OCI-LY7 (cell line): Measurements from ENCODE around the gene ACKR2. TPM values are rescaled to one million over a fixed set of nuclear protein-coding genes. Genes with fewer than 3 reads are reported as not detected.

ENCODE experiments used
- BruUV-seq: library from RNA; stranded (reverse); fragments of 400-500 nt; replicated peaks from 2 replicates; lab custom pipeline; 2021; lab: Mats Ljungman, UMichigan
- CTCF ChIA-PET: fragments of 300-600 bp; sonication (Branson Sonifier 250); formaldehyde crosslinking; loops from one replicate; lab custom pipeline; 2022; ENCODE audit warnings: antibody characterized with exemption; ENCODE audit not compliant: unreplicated experiment; lab: Charles Lee
- POLR2A ChIA-PET: fragments of 300-600 bp; sonication (Branson Sonifier 250); formaldehyde crosslinking; loops from one replicate; lab custom pipeline; 2022; ENCODE audit warnings: antibody characterized with exemption; lab: Charles Lee
- DNase-seq: peaks from one replicate; pipeline ENCODE4 v3.0.0-alpha.2; 2015; ENCODE audit warnings: low spot score
- H2AFZ ChIP-seq: fragments of 200-600 bp; sonication (generic), shearing (Covaris generic); 2 replicates; pipeline ENCODE4 v1.6.1; 2014; ENCODE audit warnings: mild to moderate bottlenecking, antibody characterized with exemption, low read length, moderate library complexity
- H3K27ac ChIP-seq: fragments of 200-600 bp; sonication (generic); 2 replicates; pipeline ENCODE4 v1.5.1; 2014; ENCODE audit warnings: mixed run types, low read depth, mild to moderate bottlenecking, moderate library complexity, low read length, inconsistent platforms; ENCODE audit not compliant: poor library complexity, severe bottlenecking
- H3K36me3 ChIP-seq: fragments of 200-600 bp; sonication (generic); 2 replicates; pipeline ENCODE4 v1.6.1; 2014; ENCODE audit warnings: mild to moderate bottlenecking, antibody characterized with exemption, low read length, moderate library complexity, mixed read lengths; ENCODE audit not compliant: insufficient read depth
- H3K4me1 ChIP-seq: fragments of 200-600 bp; sonication (generic); 2 replicates; pipeline ENCODE4 v1.5.1; 2014; ENCODE audit warnings: mild to moderate bottlenecking, low read length; ENCODE audit not compliant: insufficient read depth, poor library complexity, severe bottlenecking
- H3K4me2 ChIP-seq: fragments of 200-600 bp; sonication (generic); 2 replicates; pipeline ENCODE4 v1.6.1; 2014; ENCODE audit warnings: mild to moderate bottlenecking, low read length
- H3K4me3 ChIP-seq: fragments of 200-600 bp; sonication (generic); 2 replicates; pipeline ENCODE4 v1.5.1; 2014; ENCODE audit warnings: mild to moderate bottlenecking, low read depth, low read length; ENCODE audit not compliant: poor library complexity, severe bottlenecking
- H3K79me2 ChIP-seq: fragments of 200-600 bp; sonication (generic); 2 replicates; pipeline ENCODE4 v1.6.1; 2016; ENCODE audit warnings: low read depth, mild to moderate bottlenecking, low read length, moderate library complexity, mixed read lengths; ENCODE audit not compliant: insufficient read depth
- H3K9me2 ChIP-seq: fragments of 200-600 bp; sonication (generic); 2 replicates; pipeline ENCODE4 v1.6.1; 2016; ENCODE audit warnings: mild to moderate bottlenecking, low read length, mixed read lengths; ENCODE audit not compliant: insufficient read depth
- H3K9me3 ChIP-seq: fragments of 200-600 bp; sonication (generic); 2 replicates; pipeline ENCODE4 v1.6.1; 2014; ENCODE audit warnings: mild to moderate bottlenecking, mixed run types, low read length, mixed read lengths
- H4K20me1 ChIP-seq: fragments of 200-600 bp; sonication (generic); 2 replicates; pipeline ENCODE4 v1.6.1; 2014; ENCODE audit warnings: mild to moderate bottlenecking, antibody characterized with exemption, low read length, moderate library complexity, mixed read lengths; ENCODE audit not compliant: insufficient read depth
- CTCF ChIP-seq: fragments of 200-600 bp; sonication (generic); conservative IDR thresholded peaks from 2 replicates; pipeline ENCODE4 v1.5.1; 2014; ENCODE audit warnings: mild to moderate bottlenecking, antibody characterized with exemption, low read length, moderate library complexity, mixed read lengths
- EZH2phosphoT487 ChIP-seq: fragments of 200-600 bp; sonication (generic); IDR thresholded peaks from 2 replicates; pipeline ENCODE4 v1.6.1; 2018; ENCODE audit warnings: low read depth, borderline replicate concordance, mild to moderate bottlenecking, mixed run types, antibody characterized with exemption, low read length, moderate library complexity, mixed read lengths
- intact Hi-C: fragments of 100-400 bp; cut with micrococcal nuclease; formaldehyde crosslinking; loops from one replicate; pipeline ENCODE4 v1.10.0; 2022; ENCODE audit not compliant: unreplicated experiment
- total RNA-seq, 2 experiments: library from RNA; depleted of rRNA in 1 of 2; stranded (reverse); fragments of >200 nt in 1 of 2; shearing (Covaris generic) in 1 of 2; gene quantifications; 2 replicates each; pipeline ENCODE4 v1.2.3, GENCODE V29; 2014 to 2022

The ACKR2 gene
- total RNA-seq, 2 experiments from 2014 or later, result 2.9 TPM; not detected in 1

- no peak for DNase-seq
- H3K4me1 ChIP-seq, result no peaks in the 10 kb centered on the region
- no peaks in the 10 kb centered on the region for H3K79me2 ChIP-seq
- no peak overlapping the region for H3K4me2 ChIP-seq
- H3K27ac ChIP-seq, result no peak overlapping the region
- no peaks in the 10 kb centered on the region for H3K9me2 ChIP-seq
- ChIA-PET CTCF (interaction anchor here (1.0 kb wide), 1 partner anchor 15 kb away, joined by 4 read pairs; no protein-coding TSS in a partner anchor), POLR2A (interaction anchor here (0.5 kb wide), 1 partner anchor 1754 kb away, joined by 3 read pairs; no protein-coding TSS in a partner anchor)
- no peak for TF ChIP-seq CTCF
- intact Hi-C loops, result no loop called here
- H2AFZ ChIP-seq, result no peak overlapping the region
- H4K20me1 ChIP-seq, result no peaks in the 10 kb centered on the region
- no TSS peak for BruUV-seq
- H3K4me3 ChIP-seq, result no peak overlapping the region
- no peaks in the 10 kb centered on the region for H3K9me3 ChIP-seq
- H3K36me3 ChIP-seq, result no peaks in the 10 kb centered on the region
Measured at GRCh38 chr3:42829083-42829627, 19.9 kb downstream of the ACKR2 start.

GRCh38 chr3:42829628-42830436 lies 20.6 kb downstream of the ACKR2 start:
- BruUV-seq, result no TSS peak
- H3K4me3 ChIP-seq, result no peak overlapping the region
- H3K4me1 ChIP-seq, result no peaks in the 10 kb centered on the region
- ChIA-PET CTCF (interaction anchor here (1.0 kb wide), 1 partner anchor 15 kb away, joined by 4 read pairs; no protein-coding TSS in a partner anchor), POLR2A (no interaction called here)
- H3K36me3 ChIP-seq, result no peaks in the 10 kb centered on the region
- H3K9me2 ChIP-seq, result no peaks in the 10 kb centered on the region
- no peak overlapping the region for H2AFZ ChIP-seq
- H3K4me2 ChIP-seq, result no peak overlapping the region
- H3K79me2 ChIP-seq, result no peaks in the 10 kb centered on the region
- no peak overlapping the region for H3K27ac ChIP-seq
- intact Hi-C loops, result loop anchor here (2.0 kb wide), 1 partner anchor 49 kb away; no protein-coding TSS in a partner anchor
- no peaks in the 10 kb centered on the region for H3K9me3 ChIP-seq
- no peak for DNase-seq
- TF ChIP-seq CTCF (no peak), EZH2phosphoT487 (no peak)
- no peaks in the 10 kb centered on the region for H4K20me1 ChIP-seq
